HFF-Myc (cell line): Measurements from ENCODE around the gene TCN2.
A peak's percentile ranks its signal among the peaks of the same experiment; 100 is the strongest.

Experiments
- DNase-seq: peaks from one replicate; pipeline ENCODE4 v3.0.0-alpha.2; 2011; ENCODE audit warnings: low read depth; ENCODE audit errors: extremely low read depth
- H3K4me3 ChIP-seq: replicated peaks from 2 replicates; pipeline ENCODE4 v1.5.1; 2011; ENCODE audit warnings: low read depth, mild to moderate bottlenecking, control low read depth, low read length
- TF ChIP-seq, protein P1 (sequence below): IDR thresholded peaks from 2 replicates; pipeline ENCODE4 v1.5.1; 2012; ENCODE audit warnings: mild to moderate bottlenecking, low read depth, low read length, control low read depth; ENCODE audit errors: missing control alignments

The TCN2 gene

DNA sequence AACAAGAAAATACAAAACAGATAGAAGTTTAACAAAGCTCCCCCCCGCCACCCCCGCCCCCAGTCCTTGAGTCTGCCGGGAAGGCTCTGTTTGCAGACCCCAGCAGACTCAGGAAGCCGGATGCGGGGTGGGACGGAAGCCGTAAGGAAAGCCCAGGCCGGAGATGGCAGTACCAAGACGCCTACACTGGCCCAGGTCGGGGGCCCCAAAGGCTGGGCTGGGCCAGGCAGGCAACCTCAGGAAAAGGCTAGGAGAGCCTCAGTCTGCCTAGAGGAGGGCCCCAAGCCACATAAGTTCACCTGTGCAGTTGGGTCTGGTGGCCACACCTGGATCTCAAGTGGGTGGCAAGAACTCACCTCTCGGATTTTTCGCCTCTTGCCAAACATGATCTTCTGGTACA is 28.5 kb upstream of the TCN2 start:
- DNase-seq, result no peak
- TF ChIP-seq, protein P1, sequence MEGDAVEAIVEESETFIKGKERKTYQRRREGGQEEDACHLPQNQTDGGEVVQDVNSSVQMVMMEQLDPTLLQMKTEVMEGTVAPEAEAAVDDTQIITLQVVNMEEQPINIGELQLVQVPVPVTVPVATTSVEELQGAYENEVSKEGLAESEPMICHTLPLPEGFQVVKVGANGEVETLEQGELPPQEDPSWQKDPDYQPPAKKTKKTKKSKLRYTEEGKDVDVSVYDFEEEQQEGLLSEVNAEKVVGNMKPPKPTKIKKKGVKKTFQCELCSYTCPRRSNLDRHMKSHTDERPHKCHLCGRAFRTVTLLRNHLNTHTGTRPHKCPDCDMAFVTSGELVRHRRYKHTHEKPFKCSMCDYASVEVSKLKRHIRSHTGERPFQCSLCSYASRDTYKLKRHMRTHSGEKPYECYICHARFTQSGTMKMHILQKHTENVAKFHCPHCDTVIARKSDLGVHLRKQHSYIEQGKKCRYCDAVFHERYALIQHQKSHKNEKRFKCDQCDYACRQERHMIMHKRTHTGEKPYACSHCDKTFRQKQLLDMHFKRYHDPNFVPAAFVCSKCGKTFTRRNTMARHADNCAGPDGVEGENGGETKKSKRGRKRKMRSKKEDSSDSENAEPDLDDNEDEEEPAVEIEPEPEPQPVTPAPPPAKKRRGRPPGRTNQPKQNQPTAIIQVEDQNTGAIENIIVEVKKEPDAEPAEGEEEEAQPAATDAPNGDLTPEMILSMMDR, result no peak
- no peak overlapping the region for H3K4me3 ChIP-seq

DNA sequence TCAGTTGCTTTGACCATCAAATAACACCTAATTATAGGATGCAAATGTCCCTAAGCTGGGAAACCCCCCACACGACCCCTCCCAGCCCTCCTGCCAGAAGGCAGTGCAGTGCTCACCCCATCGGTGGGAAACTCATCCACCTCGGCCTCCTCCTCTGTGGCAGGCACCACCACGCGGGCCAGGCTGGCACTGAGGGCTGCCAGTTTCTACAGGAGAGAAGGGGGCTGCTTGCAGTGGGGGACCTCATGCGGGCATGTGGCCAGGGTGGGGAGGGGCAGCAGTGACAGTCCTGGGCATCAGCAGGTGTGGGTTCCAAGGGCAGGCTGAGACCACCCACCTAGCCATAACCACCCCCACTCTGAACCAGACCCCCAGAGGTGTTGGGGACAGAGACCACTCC is 26.1 kb upstream of the TCN2 start:
- DNase-seq, result no peak
- no peak overlapping the region for H3K4me3 ChIP-seq
- TF ChIP-seq, protein P1, result no peak

DNA sequence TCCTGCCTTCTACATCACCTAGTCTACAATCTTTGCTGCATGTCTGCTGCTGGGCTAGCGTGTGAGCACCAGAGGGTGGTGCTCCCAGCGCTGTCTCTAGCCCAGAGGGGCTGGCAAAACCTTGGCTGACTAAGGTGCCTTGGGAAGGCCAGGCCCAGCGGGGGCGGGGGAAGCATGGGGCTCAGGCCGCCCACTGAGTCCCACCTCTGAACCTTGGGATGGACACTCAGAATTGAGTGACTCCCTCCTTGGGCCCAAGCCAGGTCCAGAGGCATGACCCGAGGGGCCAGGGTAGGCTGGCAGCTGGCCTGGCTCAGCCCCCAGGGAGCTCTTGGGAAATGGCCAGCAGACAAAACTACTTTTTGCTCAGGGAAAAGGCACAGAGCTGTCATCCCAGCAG is 24.9 kb upstream of the TCN2 start:
- H3K4me3 ChIP-seq, result no peak overlapping the region
- DNase-seq, result no peak
- TF ChIP-seq, protein P1, result no peak

DNA sequence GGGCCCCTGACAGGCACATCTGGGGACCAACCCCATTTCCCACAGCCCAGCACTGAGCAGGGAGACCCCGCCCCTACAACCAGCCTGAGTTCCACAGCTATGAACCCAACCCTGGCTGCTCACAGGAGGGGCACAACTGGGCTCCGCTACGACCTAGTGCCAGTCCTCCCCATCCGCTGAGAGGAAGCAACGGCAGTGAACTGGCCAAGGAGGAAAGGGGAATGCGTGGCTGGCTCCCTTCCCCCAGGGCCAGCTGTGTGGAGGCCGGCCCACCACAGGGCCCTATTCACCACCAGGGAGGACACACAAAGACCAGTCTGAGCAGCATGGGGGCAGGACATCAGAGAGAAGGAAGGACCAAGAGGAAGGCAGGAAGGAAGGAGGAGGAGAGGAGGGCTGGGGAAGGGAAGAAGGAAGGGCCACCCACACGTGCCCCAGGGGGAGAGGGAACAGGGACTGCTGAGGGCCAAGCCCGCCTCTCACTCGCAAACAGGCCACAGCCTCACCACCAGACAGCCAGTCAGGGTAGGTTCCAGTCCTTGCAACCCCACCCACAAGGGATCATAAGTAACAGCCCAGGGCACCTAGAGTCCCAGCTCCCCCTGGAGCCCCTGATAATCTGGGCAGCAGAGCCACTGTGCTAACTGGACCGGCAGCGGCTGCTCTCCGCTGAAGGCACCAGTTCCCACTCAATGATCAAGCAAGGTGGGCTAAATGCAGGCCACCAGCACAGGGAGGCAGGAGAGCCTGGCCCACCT is 24.0 kb upstream of the TCN2 start:
- no peak overlapping the region for H3K4me3 ChIP-seq
- no peak for DNase-seq
- TF ChIP-seq, protein P1, result no peak

DNA sequence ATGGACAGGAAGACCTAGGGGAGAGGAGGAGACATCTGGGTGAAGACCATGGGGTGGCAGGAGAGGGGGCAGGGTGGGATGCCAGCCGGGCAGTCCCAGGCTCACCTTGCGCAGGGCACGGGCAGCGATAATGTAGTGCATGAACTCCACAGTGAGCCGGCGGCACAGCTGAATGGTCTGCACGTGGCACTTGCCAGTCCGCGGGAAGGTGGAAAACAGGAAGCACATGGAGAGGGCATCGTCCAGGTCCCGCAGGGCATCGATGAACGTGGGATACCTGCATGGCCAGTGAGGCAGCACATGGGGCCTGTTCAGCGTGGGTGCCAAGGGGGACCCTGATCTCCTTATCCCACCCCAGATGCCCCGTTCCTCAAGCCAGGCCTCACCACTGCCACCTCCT is 22.5 kb upstream of the TCN2 start:
- TF ChIP-seq, protein P1, result no peak
- DNase-seq, result no peak
- no peak overlapping the region for H3K4me3 ChIP-seq

DNA sequence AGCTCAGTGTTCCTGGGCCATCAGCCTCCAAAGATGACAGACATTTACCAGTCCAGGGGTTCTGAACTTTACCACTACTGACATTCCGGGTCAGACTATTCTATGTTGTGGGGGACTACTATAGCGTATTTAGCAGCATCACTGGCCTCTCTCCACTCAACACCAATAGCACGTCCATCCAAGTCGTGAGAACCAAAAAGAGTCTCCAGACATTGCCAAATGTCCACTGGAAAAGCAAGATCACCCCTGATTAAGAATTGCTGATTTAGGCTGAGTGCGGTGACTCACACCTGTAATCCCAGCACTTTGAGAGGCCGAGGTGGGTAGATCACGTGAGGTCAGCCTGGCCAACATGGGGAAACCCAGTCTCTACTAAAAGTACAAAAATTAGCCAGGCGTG is 20.6 kb upstream of the TCN2 start:
- TF ChIP-seq, protein P1, result no peak
- no peak for DNase-seq
- no peak overlapping the region for H3K4me3 ChIP-seq

DNA sequence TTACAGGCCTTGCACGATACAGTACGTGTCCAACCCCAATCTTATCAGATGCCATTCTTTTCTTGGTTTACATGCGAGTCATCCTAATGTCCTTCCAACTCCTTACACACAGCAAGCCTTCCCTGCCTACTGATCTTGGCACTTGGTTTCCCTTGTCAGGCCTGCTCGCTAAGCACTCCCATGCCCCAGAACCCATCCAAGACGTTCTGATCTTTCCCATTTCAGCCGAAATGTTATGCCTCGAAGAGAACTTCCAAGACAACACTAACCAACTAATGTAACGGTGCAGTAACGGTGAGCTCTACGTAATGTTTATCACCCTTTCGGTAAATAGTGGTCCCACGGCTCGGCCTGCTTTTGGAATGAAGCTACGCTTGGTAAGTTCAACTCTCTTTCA is 15.8 kb upstream of the TCN2 start:
- TF ChIP-seq, protein P1, result no peak
- no peak for DNase-seq
- H3K4me3 ChIP-seq, result peak overlapping the region; percentile 98
